GM10266 (cell line): Measurements from ENCODE around the gene BMPR2.

Source experiments
- DNase-seq: peaks from one replicate; pipeline ENCODE4 v3.0.0; 2012; ENCODE audit errors: extremely low spot score
- TF ChIP-seq, protein P1 (sequence below): IDR thresholded peaks from 2 replicates; pipeline ENCODE4 v1.5.1; 2012; ENCODE audit warnings: mild to moderate bottlenecking, low read depth; ENCODE audit not compliant: control insufficient read depth, insufficient read depth; ENCODE audit errors: missing control alignments

Gene BMPR2

DNA sequence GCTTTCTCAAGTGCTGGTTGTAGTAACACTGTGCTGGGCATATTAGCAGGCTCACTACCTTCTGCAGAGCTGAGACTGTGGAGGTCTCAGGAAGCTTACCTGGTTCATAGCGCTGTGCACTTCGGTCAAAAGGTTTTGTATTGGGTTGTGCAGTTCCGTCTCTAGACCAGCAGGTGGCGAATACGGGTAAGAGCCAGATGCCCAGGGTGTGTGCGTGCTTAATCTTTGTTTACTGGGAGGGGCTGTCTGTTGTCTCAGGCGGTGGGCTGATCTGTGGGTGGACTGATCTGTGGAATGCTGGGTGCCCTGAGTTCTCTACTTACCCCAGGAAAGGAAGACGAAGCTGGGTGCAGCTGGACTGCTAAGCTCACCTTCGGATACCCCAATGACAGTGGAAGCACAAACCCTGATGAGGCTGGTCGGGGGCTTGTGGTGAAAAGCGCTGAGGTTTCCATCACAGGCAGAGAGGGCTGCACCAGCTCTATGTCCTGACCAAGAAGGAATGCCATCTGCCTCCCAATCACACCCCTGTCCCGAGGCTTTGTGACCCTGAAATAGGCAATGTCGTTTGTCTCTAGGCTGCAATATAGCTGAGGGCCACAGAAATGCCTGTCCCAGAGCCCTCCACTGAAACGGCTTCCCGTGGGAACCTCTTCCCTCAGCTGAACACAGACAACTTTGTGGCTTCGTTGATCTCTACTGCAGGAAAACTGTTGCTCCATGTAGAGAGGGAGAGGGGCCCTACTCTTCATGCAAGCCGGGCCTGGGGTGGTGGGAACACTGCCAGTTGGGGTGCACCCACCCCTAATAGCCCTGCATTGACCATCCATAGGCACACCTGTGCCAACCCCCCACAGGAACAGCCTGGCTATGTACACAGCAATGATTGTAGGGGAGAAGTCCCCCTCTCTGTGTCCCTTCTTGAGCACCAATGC lies 212.8 kb downstream of the BMPR2 start:
- TF ChIP-seq, protein P1, sequence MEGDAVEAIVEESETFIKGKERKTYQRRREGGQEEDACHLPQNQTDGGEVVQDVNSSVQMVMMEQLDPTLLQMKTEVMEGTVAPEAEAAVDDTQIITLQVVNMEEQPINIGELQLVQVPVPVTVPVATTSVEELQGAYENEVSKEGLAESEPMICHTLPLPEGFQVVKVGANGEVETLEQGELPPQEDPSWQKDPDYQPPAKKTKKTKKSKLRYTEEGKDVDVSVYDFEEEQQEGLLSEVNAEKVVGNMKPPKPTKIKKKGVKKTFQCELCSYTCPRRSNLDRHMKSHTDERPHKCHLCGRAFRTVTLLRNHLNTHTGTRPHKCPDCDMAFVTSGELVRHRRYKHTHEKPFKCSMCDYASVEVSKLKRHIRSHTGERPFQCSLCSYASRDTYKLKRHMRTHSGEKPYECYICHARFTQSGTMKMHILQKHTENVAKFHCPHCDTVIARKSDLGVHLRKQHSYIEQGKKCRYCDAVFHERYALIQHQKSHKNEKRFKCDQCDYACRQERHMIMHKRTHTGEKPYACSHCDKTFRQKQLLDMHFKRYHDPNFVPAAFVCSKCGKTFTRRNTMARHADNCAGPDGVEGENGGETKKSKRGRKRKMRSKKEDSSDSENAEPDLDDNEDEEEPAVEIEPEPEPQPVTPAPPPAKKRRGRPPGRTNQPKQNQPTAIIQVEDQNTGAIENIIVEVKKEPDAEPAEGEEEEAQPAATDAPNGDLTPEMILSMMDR: peak; percentile 88
- DNase-seq: peak; percentile 73

DNA sequence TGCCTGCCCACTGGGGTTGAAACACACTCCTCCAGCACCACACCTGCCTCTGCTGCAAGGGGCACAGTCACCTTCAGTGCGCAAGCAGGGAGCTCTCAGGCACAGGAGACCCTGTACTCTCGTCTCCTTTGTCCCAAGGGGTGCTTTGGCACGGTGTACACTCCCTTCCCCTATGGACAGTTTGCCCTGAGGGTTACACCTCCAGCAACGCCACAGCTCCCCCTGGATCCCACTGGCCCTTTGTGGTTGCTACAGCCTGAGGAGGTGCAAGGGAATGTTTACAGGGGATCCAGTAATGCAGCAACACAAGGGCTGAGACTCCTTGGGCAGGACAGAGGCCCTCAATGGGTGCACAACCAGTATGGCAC lies 213.4 kb downstream of the BMPR2 start:
- TF ChIP-seq, protein P1: no peak
- no peak for DNase-seq

DNA sequence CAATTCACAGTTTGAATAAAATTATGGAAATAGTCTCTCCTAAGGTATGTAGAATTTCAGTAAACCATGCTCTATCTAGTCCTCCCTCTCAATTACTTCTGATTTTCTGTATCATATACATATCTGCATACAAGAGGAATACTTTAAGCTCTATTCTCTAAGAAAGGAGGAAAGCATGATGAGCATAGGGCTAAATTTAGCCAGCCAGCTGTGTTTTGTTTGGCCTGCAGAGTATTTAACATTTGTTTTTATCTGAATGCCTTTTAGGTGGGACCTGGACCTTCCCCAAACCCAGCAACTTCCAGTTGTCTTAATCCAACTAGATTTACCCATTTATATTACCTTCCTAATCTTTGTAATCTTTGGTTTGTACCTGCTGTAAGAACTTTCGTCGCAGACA lies 216.4 kb downstream of the BMPR2 start:
- TF ChIP-seq, protein P1: no peak
- no peak for DNase-seq

DNA sequence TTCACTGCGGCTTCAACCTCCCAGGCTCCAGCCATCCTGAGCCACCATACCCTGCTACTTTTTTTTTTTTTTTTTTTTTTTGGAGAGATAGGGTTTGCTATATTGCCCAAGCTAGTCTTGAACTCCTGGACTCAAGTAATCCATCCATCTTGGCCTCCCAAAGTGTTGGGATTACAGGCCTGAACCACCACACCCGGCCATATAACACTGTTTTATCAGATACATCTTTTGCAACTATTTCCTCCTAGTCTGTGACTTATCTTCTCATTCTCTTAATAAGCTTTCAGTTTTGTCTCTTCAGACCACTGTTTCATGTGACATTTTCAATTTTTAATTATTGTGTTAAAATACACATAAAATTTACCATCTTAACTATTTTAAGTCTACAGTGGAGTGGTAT lies 223.0 kb downstream of the BMPR2 start:
- TF ChIP-seq, protein P1: no peak
- no peak for DNase-seq

DNA sequence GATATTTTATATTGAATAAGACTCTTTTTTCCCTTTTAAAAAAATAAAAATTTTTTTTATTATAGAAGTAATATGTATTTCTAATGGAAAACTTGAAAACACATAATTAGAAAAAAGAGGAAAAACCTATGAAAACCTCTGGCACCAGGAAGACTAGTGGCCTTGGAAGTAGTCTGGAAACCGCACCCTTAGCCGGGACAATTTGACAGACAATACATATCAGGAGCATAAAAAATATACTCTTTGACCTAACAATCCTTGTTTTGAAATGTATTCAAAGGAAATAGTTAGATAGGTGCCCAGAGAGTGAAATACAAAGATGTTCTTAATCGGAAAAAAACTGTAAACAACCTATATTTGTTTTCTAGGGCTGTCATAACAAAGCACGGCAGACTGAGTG lies 223.8 kb downstream of the BMPR2 start:
- no peak for DNase-seq
- TF ChIP-seq, protein P1: no peak

DNA sequence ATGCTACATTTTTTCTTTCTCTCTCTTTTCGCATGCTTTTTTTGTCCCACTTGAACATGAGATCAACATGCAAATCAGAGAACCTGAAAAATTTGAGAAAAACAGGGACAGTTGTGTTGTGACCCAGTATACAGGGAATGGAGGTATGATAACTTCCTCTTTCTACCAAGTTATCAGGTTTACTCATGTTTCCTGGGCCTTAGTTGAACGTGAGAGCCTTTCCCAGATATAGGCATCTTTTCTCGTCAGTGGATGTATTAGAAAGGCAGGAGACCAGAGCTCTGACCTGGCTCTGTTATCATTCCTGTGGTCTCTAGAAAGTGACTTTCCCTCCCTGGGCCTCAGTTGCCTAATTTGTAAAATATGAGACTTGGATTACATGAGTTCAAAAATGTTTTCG lies 228.6 kb downstream of the BMPR2 start:
- TF ChIP-seq, protein P1: no peak
- no peak for DNase-seq

DNA sequence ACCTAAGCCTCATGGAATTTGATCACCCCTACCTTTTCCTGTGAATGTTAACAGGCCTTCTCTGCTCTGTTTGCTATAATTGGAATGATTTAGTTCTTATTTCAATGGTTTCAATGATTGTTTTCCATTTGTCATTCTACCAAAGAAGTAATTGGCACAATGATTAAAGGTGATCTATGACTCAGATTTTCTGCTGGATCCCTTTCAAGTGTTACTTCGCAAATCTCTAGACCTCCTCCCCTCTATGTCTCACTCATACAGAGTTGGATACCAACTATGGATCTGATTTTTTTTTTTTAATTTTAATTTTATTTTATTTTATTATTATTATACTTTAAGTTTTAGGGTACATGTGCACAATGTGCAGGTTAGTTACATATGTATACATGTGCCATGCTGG lies 229.0 kb downstream of the BMPR2 start:
- no peak for DNase-seq
- TF ChIP-seq, protein P1: no peak
